Left cardiac atrium (tissue), 4 donors: ENCODE data around the gene IKBIP. TPM values are rescaled to one million over a fixed set of nuclear protein-coding genes. Genes with fewer than 3 reads are reported as not detected.

Experiments
- ATAC-seq, 2 donors: fragments of 200-7000 bp; cut with Tn5 transposase; one replicate each; pipeline ENCODE4 v1.9.1; 2020; ENCODE audit warnings: mild to moderate bottlenecking in 2 of 2, moderate library complexity in 2 of 2
- DNase-seq: peaks from one replicate; pipeline ENCODE4 v3.0.0-alpha.2; 2020
- intact Hi-C, 2 donors: fragments of 100-400 bp; cut with DNase I; formaldehyde crosslinking; loops; one replicate each; pipeline versions ENCODE4 v1.14.1 to v1.15.1; 2022 to 2023
- long read RNA-seq: library from polyadenylated mRNA; unstranded; transcript quantifications from one replicate; pipeline ENCODE4 v2.0.0, GENCODE V29; 2021
- total RNA-seq, 2 donors: library from RNA; stranded (reverse); fragmentation: NEBNext Ultra II Directional; extraction: Animal tissue kit (Norgen Biotek cat#: 25700); gene quantifications; one replicate each; pipeline ENCODE4 v1.2.1, GENCODE V29; 2021
- donor health status: DM: no; HTN: yes; CAD: no.
- donor health status: DM: no; HTN: yes; CAD: no; lungs with severe emphysema.
- donor health status: DM: yes; HTN: yes; CAD: no.
- donor health status: Dilated cardiomyopathy.

The IKBIP gene, protein sequence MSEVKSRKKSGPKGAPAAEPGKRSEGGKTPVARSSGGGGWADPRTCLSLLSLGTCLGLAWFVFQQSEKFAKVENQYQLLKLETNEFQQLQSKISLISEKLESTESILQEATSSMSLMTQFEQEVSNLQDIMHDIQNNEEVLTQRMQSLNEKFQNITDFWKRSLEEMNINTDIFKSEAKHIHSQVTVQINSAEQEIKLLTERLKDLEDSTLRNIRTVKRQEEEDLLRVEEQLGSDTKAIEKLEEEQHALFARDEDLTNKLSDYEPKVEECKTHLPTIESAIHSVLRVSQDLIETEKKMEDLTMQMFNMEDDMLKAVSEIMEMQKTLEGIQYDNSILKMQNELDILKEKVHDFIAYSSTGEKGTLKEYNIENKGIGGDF
- total RNA-seq = 10 to 100 TPM in 1 of 2 donors, 1 to 10 TPM in 1; 9.2 to 12.1 TPM
- long read RNA-seq, partial matches to known transcripts = 0 of 3 reads
- long read RNA-seq, other reads (novel, unspliced or antisense) = 0 of 3 reads

DNA sequence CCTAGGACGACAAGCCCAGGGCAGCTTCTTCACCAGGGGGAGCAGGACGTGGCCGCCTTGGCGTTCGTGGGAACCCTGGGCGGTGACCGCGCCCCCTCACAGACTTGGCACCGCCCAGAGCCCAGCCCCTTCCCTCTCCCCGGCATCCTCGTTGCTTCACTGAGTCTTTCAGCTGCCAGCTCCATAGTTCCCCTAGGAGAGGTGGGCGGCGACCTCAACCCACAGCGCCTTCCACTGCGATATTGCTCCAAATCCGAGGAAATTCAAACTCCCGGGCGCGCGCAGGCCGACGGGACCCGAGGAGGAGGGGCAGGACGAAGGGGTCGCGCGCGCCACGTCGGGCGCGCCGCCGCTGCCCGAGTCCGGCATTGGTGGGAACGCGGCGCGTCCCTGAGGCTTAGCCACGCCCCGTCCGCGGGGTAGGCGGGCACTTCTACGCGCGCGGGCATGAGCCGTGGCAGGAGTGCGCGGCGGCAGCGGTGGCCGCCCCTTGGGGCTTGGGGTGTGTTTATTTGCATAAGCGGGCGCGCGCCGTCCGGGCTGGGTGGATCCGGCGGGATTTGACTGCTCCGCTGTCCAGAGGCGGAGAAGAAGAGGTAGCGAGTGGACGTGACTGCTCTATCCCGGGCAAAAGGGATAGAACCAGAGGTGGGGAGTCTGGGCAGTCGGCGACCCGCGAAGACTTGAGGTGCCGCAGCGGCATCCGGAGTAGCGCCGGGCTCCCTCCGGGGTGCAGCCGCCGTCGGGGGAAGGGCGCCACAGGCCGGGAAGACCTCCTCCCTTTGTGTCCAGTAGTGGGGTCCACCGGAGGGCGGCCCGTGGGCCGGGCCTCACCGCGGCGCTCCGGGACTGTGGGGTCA lies at the start of gene IKBIP, which contains the start of gene APAF1:
Gene IKBIP (minus strand): TSS at position 77 of the 860 bp plus-strand sequence. CDS start 87 bp downstream, outside the sequence.
Gene APAF1 (plus strand): TSS at position 579 of the 860 bp plus-strand sequence. CDS start 3,070 bp downstream, outside the sequence.
- ATAC-seq (peak; percentile 98 to 99), DNase-seq (peak; percentile 98)
- intact Hi-C loops = loop anchor here in 1 of 2 donors (5.0 kb wide), 2 partner anchors 53 to 153 kb away; partner anchors contain the start of gene SLC25A3

DNA sequence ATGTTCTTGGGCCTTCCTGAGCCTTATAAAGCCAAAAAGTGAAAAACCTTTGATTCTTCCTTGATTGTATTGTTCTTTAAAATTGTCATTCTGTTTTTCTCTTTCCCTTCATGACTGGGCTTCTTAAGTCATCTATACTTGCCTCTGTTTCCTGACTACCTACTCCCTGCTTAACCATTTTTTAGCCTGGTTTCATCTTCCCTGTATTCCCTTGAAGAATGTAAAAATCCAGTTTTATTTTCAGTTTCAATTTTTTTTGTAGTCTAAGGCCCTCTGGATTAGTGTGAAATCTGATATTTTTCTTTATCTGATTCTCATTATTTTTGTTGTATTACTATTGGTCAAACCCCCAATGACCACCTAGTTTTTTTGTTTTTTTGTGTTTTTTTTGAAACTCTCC lies 46.8 kb upstream of the IKBIP start:
- ATAC-seq (no peak), DNase-seq (no peak)
- intact Hi-C loops = no loop called here

DNA sequence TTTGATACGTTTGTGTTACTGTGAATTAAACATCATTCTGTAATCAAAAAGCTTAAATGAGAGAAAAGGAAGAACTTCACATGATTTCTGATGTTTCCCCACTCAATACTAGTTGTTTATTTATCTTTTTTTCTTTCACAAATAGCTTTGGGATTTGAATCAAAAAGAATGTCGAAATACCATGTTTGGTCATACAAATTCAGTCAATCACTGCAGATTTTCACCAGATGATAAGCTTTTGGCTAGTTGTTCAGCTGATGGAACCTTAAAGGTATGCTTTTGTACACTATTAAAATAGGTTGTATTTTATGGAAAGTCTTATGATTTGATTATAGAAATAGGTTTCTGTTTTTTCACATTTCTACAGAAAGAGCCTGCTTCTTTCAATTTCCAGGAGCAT lies 42.0 kb upstream of the IKBIP start:
- intact Hi-C loops = no loop called here
- ATAC-seq = no peak

DNA sequence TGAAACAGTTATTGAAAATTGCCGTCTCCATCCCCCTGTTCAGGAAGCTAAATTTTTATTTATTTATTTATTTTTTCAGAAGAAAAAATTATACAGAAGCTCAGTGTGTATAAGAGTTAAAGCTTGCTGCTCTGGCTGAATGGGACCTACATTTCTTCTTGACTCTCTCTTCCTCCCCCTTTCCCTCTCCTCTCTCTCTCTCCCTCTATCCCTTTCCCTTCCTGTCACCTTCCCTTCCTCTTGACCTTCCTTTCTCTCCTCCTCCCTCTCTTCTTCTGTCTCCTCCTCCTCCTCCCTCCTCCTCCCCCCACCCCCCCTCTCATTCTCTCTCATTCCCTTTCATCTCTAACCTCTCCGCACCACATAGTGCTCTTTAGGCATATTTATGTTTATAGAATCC lies 39.6 kb upstream of the IKBIP start:
- no peak for DNase-seq
- intact Hi-C loops = no loop called here
- ATAC-seq = no peak

More for the DNA sequence above, 42.0 kb upstream of the IKBIP start:
- DNase-seq = no peak

DNA sequence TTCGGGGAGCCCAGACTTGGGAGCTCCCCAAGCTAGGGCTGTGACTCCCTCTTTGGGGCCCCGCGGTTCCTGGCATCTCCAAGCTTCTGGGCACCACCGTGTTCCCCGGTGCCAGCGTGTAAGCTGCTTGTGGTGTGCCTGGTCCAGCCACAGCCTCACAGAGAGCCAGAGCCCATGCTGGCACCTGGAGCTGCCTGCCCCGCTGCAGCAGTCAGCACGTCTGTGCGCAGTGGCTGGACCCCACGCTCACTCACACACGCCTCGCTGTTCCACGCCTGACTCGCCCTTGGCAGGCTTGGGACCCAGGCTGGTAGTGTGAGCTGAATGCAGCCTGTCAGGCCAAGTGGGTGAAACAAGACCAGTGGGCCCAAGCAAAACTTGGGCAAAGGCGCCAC lies 35.0 kb upstream of the IKBIP start:
- intact Hi-C loops = no loop called here
- DNase-seq (no peak), ATAC-seq (peak in 1 of 2 donors; percentile 89)

DNA sequence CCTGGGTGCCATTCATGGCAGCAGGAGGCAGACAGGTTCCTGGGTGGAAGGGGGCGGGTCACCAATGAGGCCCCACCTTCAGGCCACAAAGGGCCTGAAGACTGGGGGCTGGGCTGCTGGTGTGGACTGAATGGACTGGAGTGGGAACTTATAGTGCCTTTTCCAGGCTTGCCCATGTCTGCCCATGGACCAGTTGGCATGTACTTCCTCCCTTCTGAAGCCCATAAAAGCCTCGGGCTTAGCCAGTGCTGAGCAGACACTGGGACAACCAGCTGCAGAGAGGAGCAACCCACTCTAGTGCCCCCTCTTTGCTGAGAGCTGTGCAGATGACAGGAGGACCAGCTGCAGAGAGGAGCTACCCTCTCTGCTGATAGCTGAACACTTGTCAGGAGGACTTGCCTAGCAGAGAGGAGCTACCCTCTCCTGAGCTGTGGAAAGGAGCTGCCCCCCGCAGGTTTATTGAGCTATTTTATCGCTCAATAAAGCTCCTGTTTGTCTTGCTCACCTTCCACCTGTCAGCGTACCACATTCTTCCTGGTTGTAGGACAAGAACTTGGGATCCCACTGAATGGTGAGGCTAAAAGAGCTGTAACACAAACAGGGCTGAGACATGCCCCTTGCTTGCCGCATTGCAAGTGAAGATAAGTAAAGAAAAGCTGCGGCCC lies 34.5 kb upstream of the IKBIP start:
- DNase-seq (no peak), ATAC-seq (no peak)
- intact Hi-C loops = no loop called here

DNA sequence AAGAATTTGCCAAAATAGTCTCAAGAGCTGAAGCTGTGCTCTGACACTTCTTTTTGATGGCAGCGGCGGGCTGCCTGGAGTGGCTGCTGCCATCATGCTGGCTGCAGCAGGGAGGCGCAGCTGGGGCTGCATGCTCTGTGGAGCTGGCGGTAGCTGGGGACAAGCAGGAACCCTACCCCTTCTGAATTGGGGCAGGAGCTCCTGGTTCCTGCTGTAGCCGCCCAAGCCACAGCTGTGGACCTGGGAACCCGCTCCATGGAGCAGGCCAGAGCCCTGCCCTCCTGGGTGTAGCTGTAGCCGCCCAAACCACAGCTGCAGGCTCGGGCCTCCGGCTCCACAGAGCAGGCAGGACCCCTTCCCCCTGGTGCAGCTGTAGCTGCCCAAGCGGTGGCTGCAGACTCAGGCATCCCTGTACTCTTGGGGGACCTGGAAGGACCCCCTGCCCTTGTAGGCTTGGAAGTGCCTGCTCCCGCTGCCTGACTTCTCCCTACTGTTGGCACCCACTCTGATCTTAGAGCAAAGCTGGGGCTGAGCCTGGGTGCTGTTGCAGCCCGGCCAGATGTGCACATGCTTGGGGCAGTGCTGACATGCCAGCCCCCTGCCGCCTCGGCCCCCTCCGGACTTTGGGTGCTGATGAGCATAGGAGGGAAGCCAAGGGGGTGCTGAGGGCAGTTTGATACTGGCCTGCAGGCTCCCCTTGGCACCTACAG lies 33.8 kb upstream of the IKBIP start:
- intact Hi-C loops = no loop called here
- no peak for DNase-seq
- ATAC-seq = no peak

DNA sequence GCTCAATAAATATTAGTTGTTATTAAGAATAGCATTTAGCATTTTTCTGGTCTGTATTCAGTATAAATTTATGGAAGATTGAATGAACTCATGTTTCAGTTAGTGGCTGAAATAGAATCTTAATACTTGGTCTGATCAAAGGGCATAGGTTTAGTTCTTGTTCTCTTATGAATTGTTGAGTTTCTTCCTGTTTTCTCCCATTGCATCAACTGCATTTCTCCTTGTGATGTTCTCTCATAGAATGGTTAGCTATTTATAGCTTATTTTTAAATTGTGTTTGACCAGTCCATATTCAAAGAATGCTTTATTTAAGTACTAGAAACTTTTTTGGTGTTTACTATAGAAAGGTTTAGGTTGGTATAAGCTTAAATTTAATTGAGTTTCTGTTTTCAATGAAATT lies 30.3 kb upstream of the IKBIP start:
- DNase-seq = no peak
- ATAC-seq = no peak
- intact Hi-C loops = no loop called here

DNA sequence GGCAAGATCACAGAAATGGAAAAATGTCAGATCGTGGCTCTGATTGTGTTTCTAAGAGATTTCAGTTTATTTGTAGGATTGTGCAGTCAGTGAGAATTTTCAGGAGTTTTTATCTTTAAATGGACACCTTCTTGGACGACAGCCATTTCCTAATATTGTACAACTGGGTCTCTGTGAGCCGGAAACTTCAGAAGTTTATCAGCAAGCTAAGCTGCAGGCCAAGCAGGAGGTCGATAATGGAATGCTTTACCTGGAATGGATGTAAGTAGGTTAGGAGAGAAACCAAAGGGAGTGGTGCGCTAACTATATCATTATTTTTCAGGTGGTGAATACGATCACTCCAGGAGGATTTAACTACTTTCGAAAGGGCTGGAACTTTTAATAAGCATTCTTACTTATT lies 26.9 kb upstream of the IKBIP start:
- no peak for DNase-seq
- intact Hi-C loops = no loop called here

DNA sequence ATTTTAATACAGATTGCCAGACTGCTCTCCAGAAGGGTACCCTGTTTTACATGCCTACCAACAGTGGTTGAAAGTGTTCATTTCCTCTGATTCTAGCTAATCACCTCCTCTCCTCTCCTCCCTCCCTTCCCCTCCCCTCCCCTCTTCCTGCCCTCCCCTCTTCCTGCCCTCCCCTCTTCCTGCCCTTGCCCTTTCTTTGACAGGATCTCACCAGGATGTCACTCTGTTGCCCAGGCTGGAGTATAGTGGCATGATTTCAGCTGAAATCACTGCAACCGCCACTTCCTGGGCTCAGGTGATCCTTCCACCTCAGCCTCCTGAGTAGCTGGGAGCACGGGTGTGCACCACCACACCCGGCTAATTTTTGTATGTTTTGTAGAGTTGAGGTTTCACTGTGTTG lies 25.2 kb upstream of the IKBIP start:
- intact Hi-C loops = no loop called here
- ATAC-seq (no peak), DNase-seq (no peak)

More for the DNA sequence above, 26.9 kb upstream of the IKBIP start:
- ATAC-seq = no peak

DNA sequence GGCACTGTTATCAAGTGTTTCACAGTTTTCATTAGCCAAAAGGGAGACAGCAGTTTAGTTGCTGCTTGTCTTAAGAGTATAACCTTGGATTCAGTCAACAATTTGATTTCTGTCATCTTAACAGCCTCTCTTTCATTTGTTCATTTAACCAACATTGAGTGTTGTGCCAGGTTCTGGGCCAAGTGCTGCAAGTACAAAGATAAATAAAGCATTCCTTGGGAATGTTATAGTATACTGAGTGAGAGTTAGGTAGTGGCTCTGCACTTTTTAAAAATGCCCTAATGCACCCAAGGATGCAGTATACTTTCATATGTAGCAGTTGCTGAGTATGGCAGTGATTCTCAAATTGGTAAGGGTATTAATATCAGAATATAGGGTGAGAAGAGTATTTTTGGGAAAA lies 15.9 kb upstream of the IKBIP start:
- intact Hi-C loops = no loop called here
- DNase-seq = no peak
- no peak for ATAC-seq

DNA sequence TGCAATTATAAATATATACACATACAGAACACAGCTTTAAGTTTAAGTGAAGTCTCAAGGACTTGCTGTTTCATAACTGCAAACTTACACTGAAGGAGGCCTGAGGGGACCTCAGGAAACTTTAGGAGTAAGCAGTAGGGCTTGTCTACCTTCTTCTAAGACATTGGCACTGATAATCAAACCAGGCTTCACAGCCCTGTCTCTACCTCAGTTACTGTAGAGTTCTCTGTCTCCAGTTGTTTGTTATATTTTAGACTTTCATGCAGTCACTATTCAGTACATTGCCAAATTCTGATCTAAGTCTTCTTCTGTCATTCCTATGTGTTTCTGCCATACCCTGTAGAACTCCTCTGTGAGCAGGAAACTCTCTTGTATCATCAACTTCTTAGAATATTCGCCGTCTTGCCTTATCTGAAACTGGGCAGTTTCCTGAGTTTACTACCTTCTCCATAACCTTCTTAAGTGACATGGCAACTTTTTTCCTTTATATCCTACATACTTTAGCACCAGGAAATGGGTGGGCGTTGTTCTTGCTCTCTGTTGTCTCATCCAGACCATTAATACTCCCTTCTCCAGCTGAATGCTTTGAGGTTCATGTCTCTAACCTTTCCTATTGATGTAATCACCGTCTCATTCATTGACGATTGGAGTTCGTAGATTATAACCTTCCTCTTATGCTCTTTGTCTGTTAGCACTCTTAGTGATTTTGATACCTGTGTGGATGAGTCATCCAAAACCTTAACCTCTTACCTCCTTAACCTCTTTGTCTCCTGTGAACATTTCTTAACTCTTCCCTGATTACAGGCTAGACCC lies 11.9 kb upstream of the IKBIP start:
- intact Hi-C loops = no loop called here
- ATAC-seq (no peak), DNase-seq (no peak)

DNA sequence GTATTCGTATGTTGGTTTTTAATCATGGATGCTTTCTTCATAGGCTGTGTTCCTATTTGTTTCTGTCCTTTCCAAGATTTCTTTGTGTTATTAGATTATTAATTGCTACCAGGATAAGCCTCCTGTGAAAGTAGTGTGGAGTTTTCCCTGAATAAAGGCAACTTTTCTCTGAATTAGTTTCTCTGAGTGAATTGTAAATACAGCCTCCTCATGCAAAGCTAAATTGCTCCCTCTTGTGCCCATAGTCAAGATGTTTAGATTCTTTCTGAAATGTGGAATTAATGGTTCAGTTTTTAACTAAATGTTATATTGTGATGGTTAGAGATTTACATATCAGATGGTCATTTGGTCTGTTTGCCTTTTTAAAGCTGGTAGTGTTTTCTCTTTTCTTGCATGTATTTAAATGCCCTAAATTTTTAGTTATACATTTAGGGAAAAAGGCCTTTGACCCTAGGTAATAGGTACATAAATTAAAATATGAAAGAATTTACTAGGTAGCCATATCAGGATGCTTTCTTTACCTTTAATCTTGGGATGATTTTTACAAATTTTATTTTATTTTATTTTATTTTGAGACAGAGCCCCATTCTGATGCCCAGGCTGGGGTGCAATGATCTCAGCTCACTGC lies 9.4 kb upstream of the IKBIP start:
- ATAC-seq (no peak), DNase-seq (no peak)
- intact Hi-C loops = loop anchor here in 1 of 2 donors (2.0 kb wide), 1 partner anchor 87 kb away; no protein-coding TSS in a partner anchor

DNA sequence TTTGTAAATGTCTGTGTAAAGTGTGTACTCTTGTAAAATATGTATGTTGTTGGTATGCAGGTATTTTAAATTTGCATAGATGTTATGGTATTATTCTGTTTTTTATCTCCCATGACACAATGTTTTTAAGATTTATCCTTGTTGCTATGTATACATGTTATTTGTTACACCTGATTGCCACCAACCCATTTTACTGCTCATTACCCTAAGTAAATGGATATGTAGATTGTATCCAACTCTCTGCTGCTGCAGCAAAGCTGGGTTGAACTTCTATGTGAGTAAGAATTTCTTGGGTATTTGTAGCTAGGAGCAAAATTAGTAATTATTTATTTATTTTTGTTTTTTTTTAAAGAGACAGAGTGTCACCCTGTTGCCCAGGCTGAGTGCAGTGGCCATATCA lies 6.7 kb upstream of the IKBIP start:
- DNase-seq (no peak), ATAC-seq (no peak)
- intact Hi-C loops = no loop called here

DNA sequence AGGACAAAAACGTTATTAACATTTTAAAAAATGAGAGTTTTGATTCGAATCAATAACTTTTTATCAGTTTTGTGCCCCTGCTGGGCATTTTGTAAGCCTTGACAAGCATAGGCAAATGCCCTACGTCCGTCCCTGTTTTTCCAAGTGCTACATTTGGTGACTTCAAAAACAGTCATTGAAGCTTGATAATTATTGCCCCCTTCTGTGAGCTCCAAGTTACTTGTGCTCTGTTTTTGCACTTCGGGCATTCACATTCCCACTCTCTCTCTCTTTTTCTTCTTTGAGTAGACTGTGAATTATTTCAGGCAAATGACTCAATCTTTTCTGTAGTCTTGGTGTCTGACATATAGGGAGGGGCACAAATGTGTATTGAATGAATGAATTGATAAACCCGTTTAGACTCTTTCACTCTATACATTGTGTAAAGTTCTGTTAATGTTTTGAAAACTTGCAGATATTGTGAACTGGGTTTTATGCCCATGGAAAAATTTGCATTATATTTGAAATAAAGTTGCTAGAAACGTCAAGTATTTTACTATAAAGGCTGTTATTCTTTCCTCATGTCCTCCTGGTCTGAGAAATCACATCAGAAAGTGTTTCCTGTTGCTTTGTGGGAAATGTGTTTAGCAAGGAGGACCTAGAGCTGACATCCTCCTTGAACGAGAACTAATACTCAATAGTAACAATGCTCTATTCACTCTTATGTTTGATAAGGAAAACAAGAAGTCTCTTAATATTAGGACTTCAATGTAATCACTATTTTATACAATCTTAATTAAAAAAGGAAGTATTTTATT lies 1.9 kb upstream of the IKBIP start:
- DNase-seq (no peak), ATAC-seq (no peak)
- intact Hi-C loops = loop anchor here in 1 of 2 donors (5.0 kb wide), 1 partner anchor 154 kb away; no protein-coding TSS in a partner anchor

DNA sequence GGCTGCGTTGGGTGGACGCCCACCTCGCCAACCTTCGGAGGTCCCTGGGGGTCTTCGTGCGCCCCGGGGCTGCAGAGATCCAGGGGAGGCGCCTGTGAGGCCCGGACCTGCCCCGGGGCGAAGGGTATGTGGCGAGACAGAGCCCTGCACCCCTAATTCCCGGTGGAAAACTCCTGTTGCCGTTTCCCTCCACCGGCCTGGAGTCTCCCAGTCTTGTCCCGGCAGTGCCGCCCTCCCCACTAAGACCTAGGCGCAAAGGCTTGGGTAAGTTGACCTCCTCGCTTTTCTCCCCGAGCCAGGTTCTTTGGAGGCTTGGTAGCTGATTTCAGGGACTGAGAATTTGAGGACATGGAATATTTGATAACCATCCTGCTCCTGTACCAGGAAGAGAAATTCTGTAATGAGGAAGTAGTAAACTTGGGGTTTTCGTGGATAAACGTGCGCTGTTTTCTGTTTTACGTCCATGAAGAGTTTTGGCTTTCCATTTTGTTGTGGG lies 1.0 kb upstream of the IKBIP start:
- intact Hi-C loops = loop anchor here in 1 of 2 donors (5.0 kb wide), 1 partner anchor 153 kb away; no protein-coding TSS in a partner anchor
- ATAC-seq (peak; percentile 1 to 30), DNase-seq (no peak)
